Left lung (tissue), 10 donors: ENCODE results near the gene ATP9A. TPM values are rescaled to one million over a fixed set of nuclear protein-coding genes. Genes with fewer than 3 reads are reported as not detected.

Source experiments
- ATAC-seq: fragments of 200-7000 bp; cut with Tn5 transposase; one replicate; pipeline ENCODE4 v1.9.1; 2020; ENCODE audit warnings: moderate library complexity
- DNase-seq, 4 donors: peaks; one replicate each; pipeline ENCODE4 v3.0.0-alpha.2; 2013 to 2020
- H3K27ac ChIP-seq, 2 donors: fragments of 200-600 bp; sonication (generic) in 1 of 2; one replicate each; pipeline versions ENCODE4 v1.5.0 to v1.8.0; 2020 to 2021
- H3K27me3 ChIP-seq, 2 donors: fragments of 200-600 bp; sonication (generic) in 1 of 2; one replicate each; pipeline versions ENCODE4 v1.5.0 to v1.8.0; 2020 to 2021
- H3K36me3 ChIP-seq, 2 donors: fragments of 200-600 bp; sonication (generic) in 1 of 2; one replicate each; pipeline versions ENCODE4 v1.5.0 to v1.8.0; 2020 to 2021
- H3K4me1 ChIP-seq, 2 donors: fragments of 200-600 bp; one replicate each; pipeline ENCODE4 v1.8.0; 2021
- H3K4me3 ChIP-seq, 2 donors: fragments of 200-600 bp; sonication (generic) in 1 of 2; one replicate each; pipeline versions ENCODE4 v1.5.0 to v1.8.0; 2020 to 2021; ENCODE audit warnings: mild to moderate bottlenecking in 1 of 2
- H3K9me3 ChIP-seq, 2 donors: fragments of 200-600 bp; sonication (generic) in 1 of 2; one replicate each; pipeline versions ENCODE4 v1.5.0 to v1.8.0; 2020 to 2021
- CTCF ChIP-seq, 2 donors: fragments of 200-600 bp; sonication (generic) in 1 of 2; IDR thresholded peaks; one replicate each; pipeline versions ENCODE4 v1.5.0 to v1.8.0; 2021; ENCODE audit warnings: antibody characterized with exemption in 2 of 2
- intact Hi-C, 2 donors: fragments of 100-400 bp; cut with DNase I; formaldehyde crosslinking; loops; one replicate each; pipeline versions ENCODE4 v1.11.2 to v1.14.2; 2022
- polyA plus RNA-seq, 6 donors: library from polyadenylated mRNA; unstranded; fragments of 120-200 nt; gene quantifications; one replicate each; pipeline ENCODE4 v1.2.1, GENCODE V29; 2013; ENCODE audit not compliant: insufficient read length in 6 of 6
- total RNA-seq, 2 donors: library from RNA; stranded (reverse); fragmentation: NEBNext Ultra II Directional; extraction: Animal tissue kit (Norgen Biotek cat#: 25700); gene quantifications; one replicate each; pipeline ENCODE4 v1.2.1, GENCODE V29; 2021
- donor health status: DM: no; HTN: yes; CAD: no.
- donor health status: DM: no; HTN: no; CAD: no.

ATP9A gene
- total and polyA plus RNA-seq, 8 donors: 15.3 to 59.7 (median 50.4) TPM

GRCh38 chr20:51563486-51564332, 204.5 kb downstream of the ATP9A start:
- ATAC-seq (peak; percentile 65), DNase-seq (peak in 3 of 4 donors; percentile 70 to 82 (median 72))
- H3K27me3 ChIP-seq: peaks cover 17 to 64% of the 10 kb centered on the region in 2 donors
- H3K4me1 ChIP-seq: peaks cover 23 to 32% of the 10 kb centered on the region in 2 donors
- intact Hi-C loops: no loop called here
- no peak overlapping the region for H3K4me3 ChIP-seq
- H3K36me3 ChIP-seq: no peaks in the 10 kb centered on the region
- peak overlapping the region; percentile 83 to 89 for H3K27ac ChIP-seq
- no peaks in the 10 kb centered on the region for H3K9me3 ChIP-seq
- TF ChIP-seq CTCF (IDR thresholded peaks at IDR 0.05): no peak

GRCh38 chr20:51563174-51563485, 205.1 kb downstream of the ATP9A start:
- H3K27ac ChIP-seq: peak overlapping the region; percentile 83 to 89
- no peaks in the 10 kb centered on the region for H3K36me3 ChIP-seq
- DNase-seq (no peak), ATAC-seq (no peak)
- TF ChIP-seq CTCF (IDR thresholded peaks at IDR 0.05): no peak
- H3K9me3 ChIP-seq: no peaks in the 10 kb centered on the region
- peaks cover 23 to 32% of the 10 kb centered on the region in 2 donors for H3K4me1 ChIP-seq
- H3K4me3 ChIP-seq: peak overlapping the region in 1 of 2 donors; percentile 30
- peaks cover 17 to 69% of the 10 kb centered on the region in 2 donors for H3K27me3 ChIP-seq
- intact Hi-C loops: no loop called here

GRCh38 chr20:51562332-51563173, 205.6 kb downstream of the ATP9A start:
- peak; percentile 79 for ATAC-seq
- Histone ChIP-seq H3K4me3 (peak overlapping the region; percentile 30 to 37), H3K27me3 (peaks cover 17 to 74% of the 10 kb centered on the region in 2 donors), H3K4me1 (peaks cover 23 to 32% of the 10 kb centered on the region in 2 donors), H3K36me3 (no peaks in the 10 kb centered on the region), H3K27ac (peak overlapping the region; percentile 83 to 89), H3K9me3 (no peaks in the 10 kb centered on the region)
- intact Hi-C loops: no loop called here
- TF ChIP-seq CTCF (IDR thresholded peaks at IDR 0.05): no peak
- DNase-seq: peak; percentile 78 to 97 (median 90)

- Histone ChIP-seq H3K4me3 (peak overlapping the region; percentile 30 to 37), H3K27me3 (peaks cover 17 to 74% of the 10 kb centered on the region in 2 donors), H3K36me3 (no peaks in the 10 kb centered on the region), H3K27ac (peak overlapping the region; percentile 83 to 89), H3K9me3 (no peaks in the 10 kb centered on the region), H3K4me1 (peaks cover 23 to 32% of the 10 kb centered on the region in 2 donors)
- no peak for TF ChIP-seq CTCF (IDR thresholded peaks at IDR 0.05)
- ATAC-seq: no peak
- intact Hi-C loops: no loop called here
- no peak for DNase-seq
Observed at GRCh38 chr20:51562027-51562331, 206.2 kb downstream of the ATP9A start.
